ENCODE results near the gene ABCA13. TPM values are rescaled to one million over a fixed set of nuclear protein-coding genes. Genes with fewer than 3 reads are reported as not detected.
"Not testable (repeated sequence)": the region's sequence is repeated elsewhere in the genome, so short reads cannot be mapped to it uniquely, and the experiment has no call there.

ABCA13 gene
- polyA plus RNA-seq, 1 experiment = 0.05 TPM

DNA sequence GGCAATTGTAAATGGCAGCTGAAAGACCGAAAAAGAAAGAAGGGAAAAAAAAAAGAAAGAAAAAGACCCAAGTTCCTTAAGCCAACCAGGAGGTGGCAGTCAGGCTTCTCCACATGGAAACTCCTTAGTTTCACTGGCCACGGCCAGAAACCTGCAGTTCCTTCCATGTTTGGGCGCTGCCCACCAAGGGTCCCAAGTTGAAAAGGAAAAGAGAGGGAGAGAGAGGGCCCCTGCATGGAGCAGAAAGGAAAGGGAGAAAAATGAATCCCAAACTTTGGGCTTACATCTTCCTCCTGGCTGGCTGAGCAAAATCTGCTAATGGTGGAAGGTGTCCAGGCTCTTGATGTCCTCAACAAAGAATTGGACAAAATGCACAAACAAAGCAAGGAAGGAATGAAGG lies 31.8 kb upstream of the ABCA13 start:
- CTCF ChIA-PET = interaction anchor here (0.6 to 4.8 kb wide), 6 partner anchors 9 to 539 kb away, joined by 3 to 20 read pairs (median 3); no protein-coding TSS in a partner anchor
- POLR2A ChIA-PET = interaction anchor here (0.6 kb wide), 1 partner anchor 803 kb away, joined by 3 read pairs; no protein-coding TSS in a partner anchor
- Histone ChIP-seq H3K27me3 (ENCODE audit: control insufficient read depth, insufficient read depth, low read length) (no peaks in the 10 kb centered on the region), H3K4me3 (ENCODE audit: low read depth, low read length) (no peak overlapping the region), H3K9me3 (ENCODE audit: control insufficient read depth, insufficient read depth, low read length) (no peaks in the 10 kb centered on the region), H3K27ac (ENCODE audit: low read depth, low read length) (no peak overlapping the region)
- TF ChIP-seq, protein P1, sequence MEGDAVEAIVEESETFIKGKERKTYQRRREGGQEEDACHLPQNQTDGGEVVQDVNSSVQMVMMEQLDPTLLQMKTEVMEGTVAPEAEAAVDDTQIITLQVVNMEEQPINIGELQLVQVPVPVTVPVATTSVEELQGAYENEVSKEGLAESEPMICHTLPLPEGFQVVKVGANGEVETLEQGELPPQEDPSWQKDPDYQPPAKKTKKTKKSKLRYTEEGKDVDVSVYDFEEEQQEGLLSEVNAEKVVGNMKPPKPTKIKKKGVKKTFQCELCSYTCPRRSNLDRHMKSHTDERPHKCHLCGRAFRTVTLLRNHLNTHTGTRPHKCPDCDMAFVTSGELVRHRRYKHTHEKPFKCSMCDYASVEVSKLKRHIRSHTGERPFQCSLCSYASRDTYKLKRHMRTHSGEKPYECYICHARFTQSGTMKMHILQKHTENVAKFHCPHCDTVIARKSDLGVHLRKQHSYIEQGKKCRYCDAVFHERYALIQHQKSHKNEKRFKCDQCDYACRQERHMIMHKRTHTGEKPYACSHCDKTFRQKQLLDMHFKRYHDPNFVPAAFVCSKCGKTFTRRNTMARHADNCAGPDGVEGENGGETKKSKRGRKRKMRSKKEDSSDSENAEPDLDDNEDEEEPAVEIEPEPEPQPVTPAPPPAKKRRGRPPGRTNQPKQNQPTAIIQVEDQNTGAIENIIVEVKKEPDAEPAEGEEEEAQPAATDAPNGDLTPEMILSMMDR (IDR thresholded peaks at IDR 0.05; ENCODE audit: low read depth, low read length) = peak; percentile 57
- no peak for DNase-seq (ENCODE audit: low read depth, low spot score)

DNA sequence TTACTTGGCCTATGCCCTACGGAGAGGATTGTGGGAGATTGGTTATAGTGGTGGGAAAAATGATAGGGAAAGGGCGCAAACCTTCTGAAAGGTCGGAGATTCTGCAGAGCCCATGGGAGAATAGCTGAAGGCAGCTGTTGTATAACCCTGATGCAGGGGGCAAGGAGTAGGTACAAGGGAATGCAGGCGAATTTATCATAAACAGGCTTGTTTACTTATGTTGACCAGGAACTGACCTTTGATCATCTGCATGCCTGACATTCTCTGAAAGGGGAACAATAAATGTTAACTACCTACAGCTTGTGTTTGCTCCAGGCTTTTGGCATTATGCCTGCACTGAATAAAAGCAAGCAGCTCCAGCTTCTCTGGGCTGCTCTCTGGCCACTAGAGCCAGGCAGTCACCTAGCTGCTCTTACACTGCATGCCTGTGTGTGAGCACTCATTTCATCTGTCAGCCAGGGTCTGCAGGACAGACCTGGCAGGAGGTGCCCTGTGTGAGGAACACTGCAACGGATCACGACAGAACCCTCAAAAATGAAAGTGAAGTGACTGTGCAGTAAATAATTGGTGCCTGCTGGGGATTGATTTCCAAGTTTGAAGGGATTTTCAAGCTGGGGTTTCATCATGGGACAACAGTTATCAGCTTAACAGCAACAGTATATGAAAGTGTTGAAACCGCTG lies 31.1 kb upstream of the ABCA13 start:
- no peaks in the 10 kb centered on the region for H3K27me3 ChIP-seq (ENCODE audit: control insufficient read depth, insufficient read depth, low read length)
- no peak for DNase-seq (ENCODE audit: low read depth, low spot score)
- CTCF ChIA-PET = interaction anchor here (1.3 to 4.8 kb wide), 4 partner anchors 15 to 30 kb away, joined by 3 to 20 read pairs (median 10); no protein-coding TSS in a partner anchor
- no peaks in the 10 kb centered on the region for H3K9me3 ChIP-seq (ENCODE audit: control insufficient read depth, insufficient read depth, low read length)
- TF ChIP-seq, protein P1 (IDR thresholded peaks at IDR 0.05; ENCODE audit: low read depth, low read length) = no peak
- POLR2A ChIA-PET = interaction anchor here (0.6 kb wide), 1 partner anchor 804 kb away, joined by 3 read pairs; no protein-coding TSS in a partner anchor
- H3K27ac ChIP-seq (ENCODE audit: low read depth, low read length) = no peak overlapping the region
- no peak overlapping the region for H3K4me3 ChIP-seq (ENCODE audit: low read depth, low read length)

DNA sequence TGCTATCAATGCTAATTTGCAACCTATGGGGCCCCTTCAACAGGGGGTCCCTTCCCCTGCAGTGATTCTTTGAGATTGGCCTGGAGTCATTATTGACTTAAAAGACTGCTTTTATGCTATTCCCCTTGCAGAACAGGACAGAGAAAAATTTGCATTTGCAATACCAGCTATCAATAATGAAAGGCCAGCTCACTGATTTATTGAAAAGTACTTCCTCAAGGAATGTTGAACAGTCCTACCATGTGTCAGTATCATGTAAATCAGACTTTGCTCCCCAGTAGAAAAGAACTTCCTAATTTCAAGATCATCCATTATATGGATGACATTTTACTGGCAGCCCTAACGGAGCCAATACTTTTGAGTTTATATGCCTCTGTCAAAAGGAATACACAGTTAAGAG lies 29.7 kb upstream of the ABCA13 start:
- DNase-seq (ENCODE audit: low read depth, low spot score) = no peak
- POLR2A ChIA-PET = no interaction called here
- CTCF ChIA-PET = interaction anchor here (0.8 to 3.1 kb wide), 4 partner anchors 13 to 196 kb away, joined by 4 to 13 read pairs (median 6); no protein-coding TSS in a partner anchor
- no peak overlapping the region for H3K4me3 ChIP-seq (ENCODE audit: low read depth, low read length)
- H3K27me3 ChIP-seq (ENCODE audit: control insufficient read depth, insufficient read depth, low read length) = no peaks in the 10 kb centered on the region
- TF ChIP-seq, protein P1 (IDR thresholded peaks at IDR 0.05; ENCODE audit: low read depth, low read length) = no peak
- H3K9me3 ChIP-seq (ENCODE audit: control insufficient read depth, insufficient read depth, low read length) = no peaks in the 10 kb centered on the region
- H3K27ac ChIP-seq (ENCODE audit: low read depth, low read length) = no peak overlapping the region

DNA sequence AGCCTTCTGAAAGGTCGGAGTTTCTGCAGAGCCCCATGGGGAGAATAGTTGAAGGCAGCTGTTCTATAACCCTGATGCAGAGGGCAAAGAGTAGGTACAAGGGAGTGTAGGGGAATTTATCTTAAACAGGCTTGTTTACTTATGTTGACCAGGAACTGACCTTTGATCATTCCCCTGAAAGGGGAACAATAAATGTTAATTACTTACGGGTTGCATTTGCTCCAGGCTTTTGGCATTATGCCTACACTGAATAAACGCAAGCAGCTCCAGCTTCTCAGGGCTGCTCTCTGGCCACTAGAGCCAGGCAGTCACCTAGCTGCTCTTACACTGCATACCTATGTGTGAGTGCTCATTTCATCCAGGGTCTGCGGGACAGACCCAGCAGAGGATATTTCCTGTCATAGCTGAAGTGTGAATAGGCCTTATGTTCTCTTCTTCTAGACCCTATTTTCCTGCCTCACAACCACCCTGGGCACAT lies 26.9 kb upstream of the ABCA13 start:
- CTCF ChIA-PET = interaction anchor here (2.2 kb wide), 1 partner anchor 10 kb away, joined by 13 read pairs; no protein-coding TSS in a partner anchor
- POLR2A ChIA-PET = no interaction called here
- Histone ChIP-seq H3K27ac (ENCODE audit: low read depth, low read length) (no peak overlapping the region), H3K27me3 (ENCODE audit: control insufficient read depth, insufficient read depth, low read length) (peaks cover 7% of the 10 kb centered on the region), H3K4me3 (ENCODE audit: low read depth, low read length) (no peak overlapping the region), H3K9me3 (ENCODE audit: control insufficient read depth, insufficient read depth, low read length) (no peaks in the 10 kb centered on the region)
- TF ChIP-seq, protein P1 (IDR thresholded peaks at IDR 0.05; ENCODE audit: low read depth, low read length) = no peak
- no peak for DNase-seq (ENCODE audit: low read depth, low spot score)

DNA sequence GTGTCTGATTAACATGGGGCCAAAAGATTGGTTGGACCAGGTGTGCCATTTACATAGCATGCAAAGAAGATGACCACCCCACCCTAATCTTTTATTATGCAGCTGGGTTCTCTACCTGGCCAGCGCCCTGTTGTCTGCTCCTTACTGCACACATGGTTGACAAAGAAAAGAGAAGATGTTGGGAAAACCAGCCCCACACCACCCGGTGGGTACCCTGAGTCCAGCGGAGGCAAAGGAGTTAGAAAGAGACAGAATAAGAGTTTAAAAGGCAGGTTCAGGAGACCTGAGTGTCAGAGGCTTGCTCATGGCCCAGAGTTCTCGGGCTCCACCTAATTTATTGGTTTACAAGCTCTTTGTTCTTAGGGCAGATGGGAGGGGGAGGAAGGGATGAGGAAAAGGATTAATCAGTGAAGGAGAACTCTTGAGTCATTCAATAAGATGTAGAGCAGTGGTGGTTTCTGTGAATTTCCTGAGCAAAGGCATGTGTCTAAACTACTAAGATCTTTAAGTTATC lies 24.1 kb upstream of the ABCA13 start:
- Histone ChIP-seq H3K9me3 (ENCODE audit: control insufficient read depth, insufficient read depth, low read length) (no peaks in the 10 kb centered on the region), H3K27me3 (ENCODE audit: control insufficient read depth, insufficient read depth, low read length) (peaks cover 7% of the 10 kb centered on the region), H3K4me3 (ENCODE audit: low read depth, low read length) (no peak overlapping the region), H3K27ac (ENCODE audit: low read depth, low read length) (no peak overlapping the region)
- DNase-seq (ENCODE audit: low read depth, low spot score) = no peak
- TF ChIP-seq, protein P1 (IDR thresholded peaks at IDR 0.05; ENCODE audit: low read depth, low read length) = no peak
- ChIA-PET POLR2A (no interaction called here), CTCF (interaction anchor here (1.4 kb wide), 1 partner anchor 9 kb away, joined by 3 read pairs; no protein-coding TSS in a partner anchor)

DNA sequence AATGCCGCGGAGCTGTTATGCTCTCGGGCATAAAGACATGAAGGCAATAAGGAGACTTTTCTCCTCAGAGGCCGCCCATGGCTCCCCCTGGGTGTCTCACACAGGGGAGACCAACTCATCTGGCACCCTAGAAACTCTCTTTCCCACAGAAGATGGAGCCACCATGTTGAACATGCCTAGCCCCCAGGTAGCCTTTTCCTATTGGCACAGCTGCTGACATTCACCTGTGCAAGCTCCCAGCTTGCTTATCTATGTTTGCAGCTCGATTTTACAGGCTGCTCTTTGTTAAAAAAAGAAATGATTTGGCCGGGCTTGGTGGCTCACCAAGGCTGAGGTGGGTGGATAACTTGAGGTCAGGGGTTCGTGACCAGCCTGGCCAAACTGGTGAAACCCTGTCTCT lies 23.6 kb upstream of the ABCA13 start:
- POLR2A ChIA-PET; H3K9me3 ChIP-seq (ENCODE audit: control insufficient read depth, insufficient read depth, low read length); DNase-seq (ENCODE audit: low read depth, low spot score); H3K4me3 ChIP-seq (ENCODE audit: low read depth, low read length); H3K27ac ChIP-seq (ENCODE audit: low read depth, low read length); H3K27me3 ChIP-seq (ENCODE audit: control insufficient read depth, insufficient read depth, low read length): not testable (repeated sequence)
- CTCF ChIA-PET = interaction anchor here (1.4 kb wide), 1 partner anchor 9 kb away, joined by 3 read pairs; no protein-coding TSS in a partner anchor
